Upper lobe of right lung (tissue), 1 donor: Measurements from ENCODE around the gene CP. TPM values are rescaled to one million over a fixed set of nuclear protein-coding genes. Genes with fewer than 3 reads are reported as not detected.
A peak's percentile ranks its signal among the peaks of the same experiment; 100 is the strongest.
"Not testable (repeated sequence)": the region's sequence is repeated elsewhere in the genome, so short reads cannot be mapped to it uniquely, and the experiment has no call there.

Experiments
- ATAC-seq: fragments of 200-7000 bp; cut with Tn5 transposase; one replicate; pipeline ENCODE4 v1.9.1; 2020; ENCODE audit warnings: mild to moderate bottlenecking, moderate library complexity
- DNase-seq: peaks from one replicate; pipeline ENCODE4 v3.0.0-alpha.2; 2020
- H3K27ac ChIP-seq: fragments of 200-600 bp; one replicate; pipeline ENCODE4 v1.8.0; 2022
- H3K27me3 ChIP-seq: fragments of 200-600 bp; one replicate; pipeline ENCODE4 v1.8.0; 2022; ENCODE audit warnings: mild to moderate bottlenecking
- H3K36me3 ChIP-seq: fragments of 200-600 bp; one replicate; pipeline ENCODE4 v1.8.0; 2022
- H3K4me1 ChIP-seq: fragments of 200-600 bp; one replicate; pipeline ENCODE4 v1.8.0; 2022
- H3K4me3 ChIP-seq: fragments of 200-600 bp; one replicate; pipeline ENCODE4 v1.8.0; 2022; ENCODE audit warnings: mild to moderate bottlenecking
- H3K9me3 ChIP-seq: fragments of 200-600 bp; one replicate; pipeline ENCODE4 v1.8.0; 2022
- CTCF ChIP-seq: fragments of 200-600 bp; IDR thresholded peaks from one replicate; pipeline ENCODE4 v1.8.0; 2022; ENCODE audit warnings: antibody characterized with exemption
- intact Hi-C: fragments of 100-400 bp; cut with DNase I; formaldehyde crosslinking; loops from one replicate; pipeline ENCODE4 v1.11.0; 2022
- total RNA-seq: library from RNA; stranded (reverse); fragmentation: NEBNext Ultra II Directional; extraction: Animal tissue kit (Norgen Biotek cat#: 25700); gene quantifications from one replicate; pipeline ENCODE4 v1.2.1, GENCODE V29; 2021
- donor health status: DM: no; HTN: yes; CAD: no; lungs with severe emphysema.

The CP gene
- total RNA-seq, 1 donor from 2014 or later = 3.4 TPM

DNA sequence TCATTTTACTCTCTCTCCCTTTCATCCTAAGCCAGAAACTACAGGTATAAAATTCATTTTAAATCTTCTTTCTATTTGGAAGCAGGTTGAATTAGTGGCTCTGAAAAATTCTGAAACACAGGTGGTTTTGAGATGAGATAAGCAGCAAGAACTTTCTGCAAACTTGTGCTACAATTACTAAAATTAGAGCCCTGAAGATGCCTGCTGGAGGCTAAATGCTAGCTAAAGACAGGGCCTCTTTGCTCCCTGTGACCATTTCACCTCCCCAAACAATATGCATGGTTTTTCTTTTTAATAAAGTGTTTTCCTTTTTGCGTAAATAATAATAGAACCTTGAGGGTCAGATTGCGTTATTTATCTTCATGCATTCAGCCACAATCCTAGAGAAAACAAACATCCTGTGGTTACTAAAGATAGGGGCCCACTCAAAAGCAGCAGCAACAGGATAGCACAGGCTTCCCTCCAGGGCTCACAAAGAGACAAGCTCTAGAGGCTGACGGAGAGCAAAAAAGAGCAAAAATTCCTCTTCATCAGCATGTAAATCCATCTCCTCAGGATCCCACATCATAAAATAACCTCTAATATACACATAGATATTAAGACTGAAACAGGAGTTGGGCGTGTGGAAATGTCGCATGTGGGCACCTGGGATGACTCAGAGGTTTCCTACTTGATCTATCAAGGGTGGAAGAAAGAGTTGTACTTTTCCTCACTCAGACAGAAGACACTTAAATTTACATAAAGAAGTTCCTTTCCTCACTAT, 26.5 kb upstream of the CP start:
- H3K9me3 ChIP-seq = no peaks in the 10 kb centered on the region
- no peaks in the 10 kb centered on the region for H3K27me3 ChIP-seq
- no peak for ATAC-seq
- TF ChIP-seq CTCF = no peak
- H3K4me1 ChIP-seq = peaks cover 33% of the 10 kb centered on the region
- H3K27ac ChIP-seq = no peak overlapping the region
- H3K36me3 ChIP-seq = no peaks in the 10 kb centered on the region
- intact Hi-C loops = no loop called here
- no peak for DNase-seq
- H3K4me3 ChIP-seq = no peak overlapping the region

DNA sequence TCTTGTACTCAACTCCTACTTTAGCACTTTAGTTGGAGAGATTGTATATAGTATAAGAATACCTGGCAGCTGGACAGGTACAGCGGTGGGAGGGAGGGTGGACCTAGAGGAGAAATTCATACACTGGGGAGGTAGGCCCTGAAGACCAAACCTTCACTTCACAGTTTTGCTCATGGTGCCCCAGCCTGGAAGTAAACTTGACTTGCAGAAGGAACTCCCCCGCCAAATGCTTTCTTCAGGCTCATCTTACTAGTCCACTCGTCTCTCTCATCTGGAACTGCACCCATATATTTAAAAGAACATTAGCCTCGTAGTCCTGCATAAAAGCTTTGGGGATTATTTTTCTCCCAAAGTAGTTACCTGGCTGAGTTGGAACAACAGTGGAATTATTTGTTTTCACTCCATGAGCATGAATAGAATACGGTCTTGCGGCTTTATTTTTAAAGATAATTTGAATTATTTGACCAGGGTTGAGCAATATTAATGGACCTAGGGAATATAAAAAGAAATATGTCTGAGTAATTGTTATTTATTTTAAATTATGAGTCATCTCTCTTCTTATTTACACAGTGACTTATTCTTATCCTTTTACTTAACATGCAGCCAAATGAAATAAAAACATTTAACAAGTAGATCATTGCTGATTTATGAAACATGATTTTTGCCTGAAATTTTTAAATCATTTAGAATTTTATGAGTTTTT, 25.5 kb upstream of the CP start:
- DNase-seq (no peak), ATAC-seq (no peak)
- H3K4me1 ChIP-seq = peaks cover 33% of the 10 kb centered on the region
- no peaks in the 10 kb centered on the region for H3K27me3 ChIP-seq
- H3K9me3 ChIP-seq = no peaks in the 10 kb centered on the region
- TF ChIP-seq CTCF = no peak
- intact Hi-C loops = no loop called here
- H3K27ac ChIP-seq = no peak overlapping the region
- H3K4me3 ChIP-seq = no peak overlapping the region
- H3K36me3 ChIP-seq = no peaks in the 10 kb centered on the region

GRCh38 chr3:149245738-149246451, 24.3 kb upstream of the CP start:
- H3K4me3 ChIP-seq = peak overlapping the region; percentile 21
- peaks cover 33% of the 10 kb centered on the region for H3K4me1 ChIP-seq
- DNase-seq (no peak), ATAC-seq (peak; percentile 89)
- intact Hi-C loops = no loop called here
- no peak for TF ChIP-seq CTCF
- H3K36me3 ChIP-seq = no peaks in the 10 kb centered on the region
- no peaks in the 10 kb centered on the region for H3K9me3 ChIP-seq
- peak overlapping the region; percentile 60 for H3K27ac ChIP-seq
- H3K27me3 ChIP-seq = no peaks in the 10 kb centered on the region

GRCh38 chr3:149243540-149243939, 21.9 kb upstream of the CP start:
- intact Hi-C loops = no loop called here
- no peak overlapping the region for H3K4me3 ChIP-seq
- H3K4me1 ChIP-seq = peaks cover 30% of the 10 kb centered on the region
- H3K27ac ChIP-seq = no peak overlapping the region
- TF ChIP-seq CTCF = no peak
- H3K9me3 ChIP-seq = no peaks in the 10 kb centered on the region
- H3K36me3 ChIP-seq = no peaks in the 10 kb centered on the region
- DNase-seq (no peak), ATAC-seq (peak; percentile 28)
- H3K27me3 ChIP-seq = no peaks in the 10 kb centered on the region

DNA sequence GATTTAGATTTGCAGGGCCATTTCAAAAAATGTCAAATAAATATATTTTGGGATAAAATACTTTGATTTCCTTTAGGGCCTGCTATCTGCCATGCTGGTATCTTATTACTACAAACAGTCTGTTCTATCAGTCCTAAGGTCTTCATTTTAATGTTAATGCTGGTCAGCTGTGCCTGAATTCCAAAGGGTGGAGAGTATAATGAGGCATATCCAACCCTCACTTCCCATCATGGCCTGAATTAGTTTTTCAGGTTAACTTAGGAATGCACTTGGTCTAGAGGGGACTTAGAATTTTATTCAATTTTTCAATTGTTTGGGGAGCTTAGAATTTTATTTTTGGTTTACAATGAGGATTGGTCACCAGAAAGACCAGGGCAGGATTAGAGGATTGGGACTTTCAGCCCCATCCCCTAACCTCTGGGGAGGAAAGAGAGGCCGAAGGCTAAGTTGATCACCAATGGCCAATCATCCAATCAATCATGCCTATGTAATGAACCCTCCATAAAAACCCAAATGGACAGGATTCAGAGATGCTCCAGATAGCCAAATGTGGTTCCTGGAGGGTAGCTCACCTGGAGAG, 17.8 kb upstream of the CP start:
- intact Hi-C loops = no loop called here
- Histone ChIP-seq H3K36me3 (no peaks in the 10 kb centered on the region), H3K4me1 (peaks cover 5% of the 10 kb centered on the region), H3K27me3 (no peaks in the 10 kb centered on the region), H3K27ac (no peak overlapping the region), H3K4me3 (no peak overlapping the region), H3K9me3 (no peaks in the 10 kb centered on the region)
- ATAC-seq (no peak), DNase-seq (no peak)
- TF ChIP-seq CTCF = no peak

DNA sequence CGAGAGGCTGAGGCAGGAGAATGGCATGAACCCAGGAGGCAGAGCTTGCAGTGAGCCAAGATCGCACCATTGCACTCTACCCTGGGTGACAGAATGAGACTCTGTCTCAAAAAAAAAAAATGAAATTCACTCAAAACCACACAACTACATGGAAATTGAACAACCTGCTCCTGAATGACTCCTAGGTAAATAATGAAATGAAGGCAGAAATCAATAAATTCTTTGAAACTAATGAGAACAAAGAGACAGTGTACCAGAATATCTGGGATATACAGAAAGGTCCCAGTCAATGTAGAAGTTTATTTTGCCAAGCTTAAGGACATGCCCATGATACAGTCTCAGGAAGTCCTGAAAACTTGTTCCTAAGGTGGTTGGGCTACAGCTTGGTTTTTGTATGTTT, 16.6 kb upstream of the CP start:
- ATAC-seq, intact Hi-C loops, H3K9me3 ChIP-seq, DNase-seq, H3K4me3 ChIP-seq, H3K27me3 ChIP-seq, H3K4me1 ChIP-seq, H3K36me3 ChIP-seq, H3K27ac ChIP-seq: not testable (repeated sequence)
